ENCODE measurements around the gene CMKLR1.

The CMKLR1 gene

DNA sequence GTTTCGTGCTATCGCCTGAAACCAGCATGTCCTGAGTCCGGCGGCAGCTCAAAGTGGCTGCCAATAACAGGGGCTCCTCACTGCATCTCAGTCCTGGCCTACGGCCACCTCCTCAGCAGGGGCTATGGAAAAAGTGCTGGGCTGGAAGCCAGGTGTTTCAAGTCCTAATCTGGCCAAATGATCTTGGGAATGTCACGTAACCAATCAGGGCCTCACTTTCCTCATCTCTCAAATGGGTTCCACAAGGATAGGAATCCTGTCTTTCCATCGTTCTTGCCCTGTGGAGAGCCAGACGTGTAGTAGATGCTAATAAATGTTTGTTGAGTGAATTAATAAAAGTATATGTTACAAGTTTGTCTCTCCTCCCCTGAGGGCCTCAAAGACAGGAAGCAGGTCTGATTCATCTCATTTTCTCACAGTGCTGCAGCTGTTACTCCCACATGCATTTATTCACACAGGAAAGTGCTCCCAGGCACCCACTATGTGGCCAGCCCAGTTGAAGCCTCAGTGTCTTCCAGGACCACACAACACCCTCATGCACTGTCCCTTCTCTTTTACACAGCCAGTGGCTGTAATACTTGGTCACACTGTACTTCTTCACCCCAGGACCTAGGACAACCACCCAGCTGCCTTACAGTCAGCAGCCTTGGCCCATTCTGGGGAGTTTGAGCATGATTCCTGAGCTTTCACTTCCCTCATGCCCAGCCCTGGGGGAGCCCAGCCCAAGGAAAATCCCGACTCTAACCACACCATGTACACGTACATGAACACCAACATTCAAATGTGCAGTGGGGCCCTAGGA is 5.0 kb downstream of the CMKLR1 start:
- DNase-seq: no peak

DNA sequence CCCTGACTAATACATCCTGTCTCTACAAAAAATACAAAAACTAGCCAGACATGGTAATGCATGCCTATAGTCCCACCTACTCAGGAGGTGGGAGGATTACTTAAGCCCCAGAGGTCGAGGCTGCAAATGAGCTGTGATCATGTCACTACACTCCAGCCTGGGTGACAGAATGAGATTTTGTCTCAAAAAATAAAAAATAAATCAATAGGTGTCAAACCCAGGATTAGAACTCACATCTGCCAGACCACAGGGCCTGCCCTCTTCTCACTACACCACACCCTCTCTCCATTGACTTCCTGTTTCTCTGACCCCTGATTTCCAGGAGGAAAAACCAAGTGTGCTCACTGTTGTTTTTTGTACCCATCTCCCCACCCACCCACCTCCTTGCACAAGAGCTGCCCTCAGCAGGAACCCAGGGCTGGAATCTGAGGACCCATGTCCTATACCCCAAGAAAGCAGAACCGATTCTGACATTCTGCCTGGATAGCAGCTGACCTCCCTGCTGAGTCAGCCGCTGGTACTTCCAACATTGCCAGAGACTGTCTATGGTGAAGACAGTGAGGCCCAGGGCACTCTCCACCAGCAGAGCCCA is 6.2 kb downstream of the CMKLR1 start:
- DNase-seq: no peak

DNA sequence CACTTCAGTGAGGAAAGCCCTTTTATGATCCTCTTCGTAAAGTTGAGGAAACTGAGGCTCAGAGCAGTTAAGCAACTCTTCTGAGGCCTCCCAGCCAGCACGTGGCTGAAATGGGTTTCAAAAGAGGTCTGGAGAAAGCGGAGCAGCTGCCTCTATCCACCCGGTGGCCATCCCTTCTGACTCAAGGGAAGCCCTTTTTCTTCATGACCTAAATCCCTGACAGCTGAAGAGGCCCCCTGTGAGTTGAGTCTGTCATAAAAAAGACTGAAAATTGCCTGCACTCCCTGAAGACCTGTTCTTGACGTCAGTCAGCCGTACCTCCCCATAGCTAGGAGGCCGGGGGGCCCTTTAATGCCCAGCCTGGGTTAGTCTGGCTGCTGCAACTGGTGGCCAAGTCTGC is 10.7 kb downstream of the CMKLR1 start:
- DNase-seq: no peak

DNA sequence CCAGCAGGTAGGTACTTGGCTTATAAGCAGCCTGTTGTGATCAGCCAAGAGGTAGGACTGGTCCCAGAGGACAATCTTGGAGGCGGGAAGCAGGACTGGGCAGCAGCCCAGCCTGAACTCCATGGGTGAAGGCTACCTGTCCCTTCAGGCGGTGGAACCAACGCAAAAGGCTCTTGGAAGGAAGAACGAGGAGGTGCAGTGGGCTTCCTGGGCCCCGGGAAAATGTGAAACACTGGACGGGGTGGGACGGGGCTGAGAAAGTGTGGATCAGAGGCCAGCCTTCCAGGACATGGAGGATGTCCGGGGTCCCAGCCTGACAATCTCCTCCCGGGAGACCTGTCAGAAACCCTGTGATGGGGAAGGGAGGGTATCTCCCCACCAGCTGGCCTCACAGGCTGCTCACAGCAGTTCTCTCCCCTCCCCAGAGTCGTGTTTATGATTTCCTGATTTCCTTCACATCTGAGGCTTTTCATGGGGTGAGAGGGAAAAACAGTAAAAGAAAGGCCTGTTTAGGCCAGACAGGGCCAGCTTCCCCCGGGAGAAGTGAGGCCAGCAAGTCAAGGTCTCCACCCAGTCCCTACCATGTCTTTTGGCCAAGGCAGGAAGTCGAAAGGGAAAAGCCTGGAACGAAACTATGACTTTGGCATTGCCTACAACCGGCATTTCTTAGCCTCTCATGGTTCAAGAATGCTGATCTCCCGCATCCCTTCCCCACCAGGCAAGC is 11.3 kb downstream of the CMKLR1 start:
- no peak for DNase-seq

DNA sequence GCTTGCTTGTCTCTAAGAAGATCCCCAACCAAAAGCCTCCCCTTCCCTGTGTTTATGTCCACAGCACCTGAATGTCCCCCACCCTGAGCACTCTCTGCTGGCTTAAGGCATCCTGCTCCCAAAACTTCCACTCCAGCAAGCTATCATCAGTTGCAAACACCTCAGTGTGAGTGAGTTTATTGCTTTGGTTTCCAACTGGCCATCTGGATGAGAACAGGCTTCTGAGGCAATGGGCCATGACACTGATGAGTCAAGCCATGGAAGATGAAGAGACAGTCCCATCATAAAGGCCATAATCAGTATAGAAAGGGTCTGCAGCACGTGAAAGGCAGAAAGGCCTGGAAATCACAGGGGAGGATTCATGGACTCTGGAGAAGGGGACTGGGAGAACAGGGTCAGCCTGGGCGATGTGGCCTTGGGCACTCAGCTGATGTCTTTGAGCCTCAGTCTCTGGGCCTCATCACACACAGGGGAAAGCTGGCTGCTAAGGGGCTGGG is 12.8 kb downstream of the CMKLR1 start:
- no peak for DNase-seq

DNA sequence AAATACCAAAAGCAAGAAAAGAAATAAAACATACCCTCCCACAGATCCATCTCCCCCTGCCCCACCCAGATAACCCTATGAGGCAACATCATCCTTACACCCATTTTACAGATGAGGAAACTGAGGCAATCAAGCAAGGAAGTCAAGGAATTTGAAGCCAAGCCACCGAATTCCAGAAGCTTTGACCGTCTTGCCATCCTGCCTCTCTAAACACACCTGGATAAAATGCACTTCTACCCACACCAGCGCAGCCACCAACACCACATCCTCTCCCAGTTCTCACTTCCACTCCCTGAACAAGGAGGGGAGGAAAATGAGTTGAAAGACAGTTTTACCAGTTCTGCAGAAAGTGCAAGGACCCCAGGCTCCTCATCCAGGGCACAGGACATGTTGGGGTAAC is 13.6 kb downstream of the CMKLR1 start:
- DNase-seq: no peak

DNA sequence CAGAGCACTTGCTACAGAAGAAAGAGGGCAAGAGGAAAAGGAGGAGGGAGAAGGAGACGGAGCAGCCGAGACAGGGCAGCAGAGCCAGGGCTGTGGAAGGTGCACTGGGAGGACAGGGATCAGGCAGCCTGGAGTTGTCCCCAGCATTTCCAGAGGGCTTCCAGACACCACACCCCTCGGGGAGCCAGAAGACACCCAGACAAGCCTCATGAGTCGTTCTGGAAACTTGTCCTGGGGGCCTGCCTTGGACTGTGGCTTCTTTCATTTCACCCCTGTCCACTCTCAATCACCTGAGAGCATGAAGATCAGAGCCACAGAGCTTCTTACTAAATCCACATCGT is 14.1 kb downstream of the CMKLR1 start:
- DNase-seq: no peak

DNA sequence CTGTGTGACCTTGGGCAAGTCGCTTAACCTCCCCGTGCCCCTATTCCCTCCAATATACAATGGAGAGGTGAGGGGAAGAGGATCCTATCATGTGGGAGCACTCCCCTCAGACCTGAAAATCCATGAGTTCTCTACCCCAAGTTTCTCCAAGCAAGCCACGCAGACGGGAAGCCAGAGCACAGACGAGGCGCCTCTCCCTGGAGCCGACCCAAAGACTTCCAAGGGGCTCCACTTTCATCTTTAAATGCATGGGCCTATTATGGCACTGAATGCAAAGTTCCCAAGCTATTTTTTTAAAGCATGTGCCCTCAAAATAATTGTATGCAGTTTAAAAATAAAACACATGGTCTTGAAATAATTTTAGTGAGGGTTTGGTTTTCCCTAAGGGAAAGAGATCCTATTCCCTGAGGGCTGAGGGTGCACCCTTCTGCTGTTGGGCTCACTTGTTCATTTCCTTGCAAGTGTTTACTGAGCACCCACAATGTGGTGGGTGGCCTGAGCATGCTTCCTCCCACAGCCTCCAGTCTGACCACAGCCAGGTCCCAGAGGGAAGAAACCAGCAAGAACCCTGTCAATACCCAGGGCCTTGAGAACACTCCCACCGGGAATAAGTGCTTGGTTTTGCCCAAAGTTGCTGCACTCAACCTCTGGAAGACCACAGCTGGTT is 14.6 kb downstream of the CMKLR1 start:
- DNase-seq: no peak

DNA sequence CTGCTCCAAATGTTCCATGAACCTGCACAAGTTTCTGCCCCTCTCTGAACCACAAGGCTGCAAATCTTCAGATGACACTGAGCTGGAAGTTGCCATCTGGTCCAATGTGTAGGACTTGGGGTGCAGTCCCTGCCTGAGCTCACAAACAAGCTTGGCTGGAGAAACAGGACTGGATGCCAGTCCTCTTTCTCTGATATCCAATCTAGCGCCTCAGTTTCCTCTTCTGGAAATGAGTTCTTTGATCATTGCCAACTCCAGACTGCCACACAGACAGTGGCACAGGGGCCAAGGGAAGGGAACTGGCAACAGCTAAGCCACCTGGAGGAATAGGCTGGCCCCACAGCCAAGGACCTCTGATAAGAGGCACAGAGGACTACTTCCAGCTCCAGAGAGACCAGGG is 15.5 kb downstream of the CMKLR1 start:
- DNase-seq: no peak

DNA sequence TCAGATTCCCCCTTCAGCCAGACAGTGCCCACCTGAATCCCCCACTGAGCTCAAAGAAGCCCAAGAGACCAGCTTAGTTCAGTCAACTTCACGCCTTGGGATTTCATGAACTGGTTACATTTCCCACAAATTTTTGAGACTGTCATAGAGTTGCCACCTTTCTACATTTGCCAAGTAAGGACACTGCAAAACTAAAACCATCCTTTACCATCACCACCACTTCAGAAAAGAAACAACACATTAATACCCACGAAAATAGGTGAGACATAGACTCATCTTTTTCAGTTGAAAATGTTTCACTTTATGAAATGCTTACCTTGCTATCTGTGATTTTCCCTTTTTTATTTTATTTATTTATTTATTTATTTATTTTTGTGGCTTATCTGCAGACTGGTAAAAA is 16.1 kb downstream of the CMKLR1 start:
- DNase-seq: no peak

DNA sequence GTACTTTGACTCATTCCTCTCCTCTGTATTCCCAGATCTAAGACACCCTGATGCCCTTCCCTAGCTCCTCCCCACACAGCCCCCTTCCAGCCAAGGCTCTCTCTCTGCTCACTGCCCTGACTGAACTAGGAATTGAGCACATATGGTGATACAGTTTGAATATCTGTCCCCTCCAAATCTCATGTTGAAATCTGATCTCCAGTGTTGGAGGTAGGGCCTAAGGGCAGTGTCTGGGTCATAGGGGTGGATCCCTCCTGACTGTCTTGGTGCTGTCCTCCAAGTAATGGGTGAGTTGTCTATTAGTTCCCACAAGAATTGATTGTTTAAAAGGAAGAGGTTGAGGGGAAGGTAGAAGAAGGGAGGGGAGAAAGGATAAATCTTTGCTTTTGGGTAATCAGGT is 17.4 kb downstream of the CMKLR1 start:
- no peak for DNase-seq

DNA sequence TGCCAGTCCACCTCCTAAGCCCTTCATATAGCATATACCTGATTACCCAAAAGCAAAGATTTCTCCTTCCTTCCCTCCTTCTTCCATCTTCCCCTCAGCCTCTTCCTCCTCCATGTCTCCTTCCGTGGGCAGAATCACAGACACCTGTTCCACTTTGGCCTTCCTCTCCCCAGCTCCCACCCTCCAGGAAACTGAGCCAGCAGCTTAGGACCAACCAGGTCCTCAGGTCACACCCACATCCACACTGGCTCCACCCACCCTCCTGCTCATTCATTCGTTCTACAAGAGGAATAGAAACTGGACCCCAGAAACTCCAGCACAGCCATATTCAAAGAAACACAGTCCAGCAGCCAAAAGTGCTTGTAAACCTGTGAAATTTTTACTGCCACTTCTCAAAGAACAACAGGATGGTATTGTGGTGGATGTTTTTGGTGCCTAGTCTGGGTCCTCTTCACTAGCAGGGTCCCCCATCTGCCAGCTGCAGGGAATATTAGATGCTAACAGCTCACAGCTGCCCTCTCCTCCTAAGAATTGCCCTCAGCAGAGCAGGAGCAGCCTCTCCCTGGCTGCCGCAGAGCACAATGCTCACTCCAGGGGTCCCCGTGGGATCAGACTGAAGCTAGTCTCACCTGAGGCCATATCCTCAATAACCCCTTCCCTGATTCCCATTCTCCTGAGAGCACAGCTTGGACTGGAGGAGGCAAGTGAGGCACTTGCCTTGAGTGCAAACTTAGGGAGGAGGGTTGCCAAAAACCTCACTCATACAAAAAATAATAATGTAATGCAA is 18.4 kb downstream of the CMKLR1 start:
- DNase-seq: no peak

DNA sequence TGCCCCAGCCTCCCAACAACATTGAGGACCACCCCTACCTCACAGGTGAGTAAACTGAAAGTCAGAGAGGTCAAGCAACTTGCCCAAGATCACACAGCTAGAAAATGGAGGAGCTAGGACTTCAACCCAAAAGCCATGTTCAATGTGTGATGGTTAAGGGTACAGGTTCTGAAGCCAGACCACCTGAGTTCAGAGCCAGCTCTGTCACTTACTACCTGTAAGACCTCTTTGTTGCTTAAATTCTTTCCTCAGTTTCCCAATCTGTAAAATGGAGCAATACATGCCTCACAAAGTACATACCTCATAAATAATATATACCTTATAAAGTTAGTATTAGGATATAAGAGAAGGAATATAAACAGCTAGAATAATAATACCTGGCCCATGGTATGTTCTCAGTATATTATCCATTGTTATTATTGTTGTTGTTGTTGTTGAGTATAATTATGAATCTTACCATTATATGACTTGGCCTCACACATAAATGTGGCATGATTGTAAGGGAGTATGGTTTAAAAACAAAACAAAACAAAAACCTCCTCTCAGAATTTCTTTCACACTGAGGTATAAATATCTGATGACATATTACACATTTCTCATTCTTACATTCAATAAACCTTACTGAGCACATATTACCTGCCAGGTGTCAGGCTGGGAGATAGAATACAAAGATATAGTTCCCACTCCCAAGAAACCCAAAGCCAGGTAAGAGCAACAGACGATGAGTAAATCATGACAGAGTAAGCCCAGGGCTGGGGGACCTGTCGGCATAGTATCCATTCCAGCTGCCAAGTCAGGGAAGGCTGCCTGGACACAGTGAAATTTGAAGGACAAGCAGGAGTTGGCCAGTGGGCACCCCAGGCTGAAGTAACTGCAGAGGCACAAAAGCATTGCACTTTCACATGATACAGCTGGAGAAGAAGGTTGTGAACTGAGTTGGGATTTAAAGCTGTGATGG is 19.6 kb downstream of the CMKLR1 start:
- DNase-seq: no peak

DNA sequence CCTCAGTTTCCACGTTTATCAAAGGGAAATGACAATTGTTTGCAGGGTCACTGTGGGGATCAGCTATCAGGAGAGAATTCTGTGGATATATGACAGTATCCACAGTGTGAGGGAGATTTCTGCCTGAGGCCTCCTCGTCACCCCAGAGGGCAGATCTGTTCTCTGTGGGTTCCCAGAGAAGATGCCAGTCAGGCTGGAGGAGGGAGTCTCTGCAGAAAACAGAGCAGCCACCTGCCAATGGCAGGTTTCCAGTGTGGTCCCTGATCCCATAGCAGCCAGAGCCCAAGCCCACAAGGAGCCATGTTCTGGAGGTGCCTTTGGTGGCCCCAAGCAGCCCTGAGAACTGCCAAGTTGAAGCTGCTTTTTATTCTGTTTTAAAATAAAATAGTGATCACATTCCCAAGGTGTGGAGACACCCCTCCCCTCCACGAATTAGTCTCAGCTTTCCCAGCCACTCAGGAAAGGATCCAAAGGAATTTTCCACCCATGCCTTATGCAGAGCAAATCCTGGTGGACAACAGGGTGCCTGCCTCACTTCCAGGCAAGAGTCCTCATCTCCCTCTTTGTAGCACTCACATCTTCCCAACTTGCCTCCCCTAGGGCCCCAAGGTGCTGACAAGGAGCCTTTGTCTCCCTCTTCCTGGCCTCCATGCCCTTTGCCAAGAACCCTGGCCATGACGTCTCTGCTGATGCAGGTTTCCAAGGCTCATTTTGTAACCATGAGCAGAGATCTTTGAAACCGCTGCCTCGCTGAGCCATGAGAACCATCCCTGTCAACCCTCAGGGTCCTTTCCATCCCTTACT is 20.4 kb downstream of the CMKLR1 start:
- DNase-seq: no peak

DNA sequence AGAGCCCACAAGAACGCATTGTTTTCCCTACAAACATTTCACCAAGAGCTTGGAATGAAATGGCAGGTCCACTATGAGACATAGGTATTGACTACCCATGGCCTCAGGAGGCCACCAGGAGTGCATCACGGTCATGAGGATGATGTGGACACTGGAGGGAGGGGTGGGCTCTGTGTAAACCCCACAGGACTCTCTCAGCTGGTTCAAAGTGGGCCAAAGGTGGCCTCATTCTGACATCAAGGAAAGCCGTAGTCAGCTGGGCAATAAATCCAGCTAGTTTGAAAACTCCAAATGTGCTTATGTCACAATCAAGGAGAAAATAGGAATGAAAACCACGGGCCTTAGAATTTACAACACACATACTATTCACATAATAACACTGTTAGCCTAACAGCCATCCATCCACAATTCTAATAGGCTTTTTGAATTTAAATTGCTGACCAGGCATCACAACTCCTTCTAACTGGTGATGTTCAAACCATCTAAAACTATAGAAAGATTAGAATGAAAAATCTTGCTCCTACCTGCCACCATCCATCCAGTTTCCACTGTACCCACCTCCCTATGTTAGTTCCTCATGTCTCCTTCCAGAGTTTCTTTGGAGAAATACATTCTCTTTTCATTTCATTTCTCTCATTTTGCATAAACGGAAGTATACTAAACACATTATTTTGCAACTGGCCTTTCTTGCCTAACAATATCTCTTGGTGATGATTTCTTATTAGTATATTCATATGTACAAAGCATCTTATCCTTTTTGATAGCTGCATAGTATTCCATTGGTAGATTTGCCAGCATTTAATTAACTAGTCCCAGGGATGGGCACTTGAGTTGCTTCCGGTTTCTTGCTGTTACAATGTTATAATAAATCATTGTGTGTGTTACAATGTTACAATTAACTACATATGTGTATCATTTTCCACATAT is 21.5 kb downstream of the CMKLR1 start:
- no peak for DNase-seq

DNA sequence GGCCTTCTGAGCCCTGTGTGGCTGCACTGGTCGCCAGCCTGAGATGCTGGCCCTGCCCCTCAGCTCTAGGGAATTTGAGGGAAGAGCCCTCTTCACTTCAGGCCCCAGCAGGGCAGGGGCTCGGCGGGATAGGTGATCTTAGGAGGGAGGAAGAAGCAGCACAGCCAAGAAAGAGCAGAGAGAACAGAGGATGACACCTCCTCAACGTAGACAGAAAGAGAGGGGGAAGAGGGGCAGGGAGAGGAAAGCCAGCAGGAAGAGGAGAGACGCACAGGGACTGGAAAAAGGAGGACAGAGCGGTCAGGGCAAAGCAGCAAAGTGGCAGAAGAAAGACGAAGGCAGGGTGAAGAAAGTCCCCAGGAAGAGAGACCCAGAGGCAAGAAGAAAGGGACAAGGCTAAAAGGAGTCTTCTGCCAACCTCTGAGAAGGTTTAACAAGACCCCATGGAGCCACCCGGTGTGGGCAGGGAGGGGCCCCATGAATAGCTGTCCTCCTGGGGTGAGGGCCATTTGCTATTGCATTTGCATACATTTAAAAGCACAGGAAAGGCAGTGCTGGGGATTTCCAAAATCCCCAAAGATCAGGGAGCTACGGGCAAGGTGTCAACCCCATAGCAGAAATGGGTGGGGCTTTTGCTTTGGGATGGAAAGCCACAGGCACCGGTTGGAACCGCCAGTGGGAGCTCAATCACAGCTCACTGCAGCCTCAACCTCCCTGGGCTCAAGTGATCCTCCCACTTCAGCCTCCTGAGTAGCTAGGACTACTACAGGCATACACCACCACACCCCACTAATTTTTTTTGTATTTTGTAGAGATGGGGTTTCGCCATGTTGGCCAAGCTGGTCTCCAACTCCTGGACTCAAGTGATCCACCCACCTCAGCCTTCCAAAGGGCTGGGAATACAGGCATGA is 22.7 kb downstream of the CMKLR1 start:
- no peak for DNase-seq

DNA sequence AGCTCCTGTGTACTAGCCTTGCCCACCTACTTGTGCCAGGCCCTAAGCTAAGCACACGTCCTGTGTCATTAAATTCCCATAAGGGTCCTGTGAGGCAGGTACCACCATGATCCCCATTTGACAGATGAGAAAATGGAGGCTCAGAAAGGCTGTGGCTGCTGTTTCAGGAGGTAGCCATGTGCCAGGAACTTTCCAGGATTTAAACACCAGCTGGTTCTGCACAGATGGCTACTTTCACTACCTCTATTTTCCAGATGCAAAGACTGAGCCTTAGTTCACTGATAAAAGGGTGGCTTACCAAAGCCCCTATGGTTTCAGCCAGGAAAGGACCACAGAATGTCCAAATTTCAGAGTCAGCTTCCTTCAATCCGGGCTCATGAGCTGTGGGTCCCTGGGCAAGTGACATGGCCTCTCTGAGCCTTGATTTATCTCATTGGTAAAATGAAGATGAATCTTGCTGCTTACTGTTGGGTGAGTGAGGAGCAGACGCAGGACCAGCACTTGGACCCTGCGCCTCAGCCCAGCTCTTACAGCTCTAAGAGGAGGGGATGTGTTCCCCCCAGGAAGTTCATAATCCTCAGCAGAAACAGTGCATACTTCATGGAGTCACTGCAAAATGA is 23.5 kb downstream of the CMKLR1 start:
- no peak for DNase-seq

Measured in NCI-H526 treated with DMSO at 0.1 percent for 48 hours (cell line).